Activated naive CD4-positive, alpha-beta T cell treated with Interleukin-2 at 50 U/mL for 16 hours (primary cell): Measurements from ENCODE around the gene COL26A1.
"Not testable (repeated sequence)": the region's sequence is repeated elsewhere in the genome, so short reads cannot be mapped to it uniquely, and the experiment has no call there.

ENCODE experiments used
- DNase-seq: peaks from one replicate; pipeline ENCODE4 v3.0.0-alpha.2; 2020

Gene COL26A1

DNA sequence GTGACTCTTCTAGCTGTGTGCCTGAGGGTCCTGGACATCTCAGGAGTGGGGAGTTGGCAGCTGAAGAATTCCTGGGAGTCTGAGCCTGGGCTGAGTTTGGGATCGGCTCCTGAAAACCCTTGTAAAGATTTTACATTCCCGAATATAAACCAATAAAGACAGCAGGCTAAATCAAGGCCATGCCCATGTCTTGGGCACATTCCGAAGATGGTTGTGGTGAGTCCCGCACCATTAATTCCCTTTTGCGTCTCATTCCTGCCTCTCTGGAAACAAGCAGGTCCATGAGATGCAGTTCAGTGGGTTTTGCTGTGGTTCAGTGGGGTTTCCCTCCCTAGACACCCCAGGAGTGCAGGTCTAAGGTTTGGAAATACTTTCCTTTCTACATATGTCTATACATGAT, 90.9 kb downstream of the COL26A1 start:
- DNase-seq, result no peak

DNA sequence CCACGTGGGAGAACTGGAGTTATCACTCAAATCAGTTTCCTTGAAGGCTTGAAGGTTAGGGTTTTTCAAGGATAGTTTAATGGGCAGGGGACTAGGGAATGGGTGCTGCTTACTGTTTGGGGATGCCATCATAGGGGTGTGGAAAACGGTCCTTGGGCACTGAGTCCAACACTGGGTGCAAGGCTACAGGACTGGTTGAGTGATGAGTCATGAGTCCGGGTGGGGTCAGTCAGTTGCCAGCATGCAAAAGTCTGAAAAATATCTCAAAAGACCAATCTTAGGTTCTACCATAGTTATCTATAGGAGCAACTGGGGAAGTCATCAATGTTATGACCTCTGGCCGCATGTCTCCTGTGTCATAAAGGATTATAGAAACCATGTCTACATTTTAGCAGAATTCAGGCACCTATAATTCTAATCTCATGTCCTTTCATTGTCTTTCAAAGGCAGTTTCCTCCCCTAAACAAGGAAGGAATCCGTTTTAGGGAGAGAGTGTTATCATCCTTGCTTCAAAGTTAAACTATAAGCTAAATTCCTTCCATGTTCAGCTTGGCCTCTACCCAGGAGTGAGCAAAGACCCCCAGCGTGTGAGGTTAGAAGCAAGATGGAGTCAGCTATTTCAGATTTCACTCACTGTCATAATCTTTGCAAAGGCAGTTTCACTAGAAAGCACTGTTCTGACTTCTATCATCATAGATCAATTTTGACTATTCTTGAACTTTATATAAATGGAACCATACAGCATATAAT, 94.5 kb downstream of the COL26A1 start:
- DNase-seq, result no peak

DNA sequence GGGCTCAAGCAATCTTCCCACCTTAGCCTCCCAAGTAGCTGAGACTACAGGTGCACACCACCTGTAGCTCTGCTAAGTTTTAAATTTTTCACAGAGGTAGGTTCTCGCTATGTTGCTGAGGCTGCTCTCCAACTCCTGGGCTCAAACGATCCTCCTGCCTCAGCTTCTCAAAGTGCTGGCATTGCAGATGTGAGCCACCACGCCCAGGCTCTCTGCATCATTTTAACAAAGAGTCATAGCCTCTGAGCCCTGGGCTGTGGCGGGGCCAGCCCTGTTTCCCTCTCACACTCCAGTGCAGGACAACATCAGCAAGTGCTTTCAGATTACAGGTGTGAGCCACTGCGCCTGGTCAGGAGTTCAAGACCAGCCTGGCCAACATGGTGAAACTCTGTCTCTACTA, 102.5 kb downstream of the COL26A1 start:
- DNase-seq, result no peak

DNA sequence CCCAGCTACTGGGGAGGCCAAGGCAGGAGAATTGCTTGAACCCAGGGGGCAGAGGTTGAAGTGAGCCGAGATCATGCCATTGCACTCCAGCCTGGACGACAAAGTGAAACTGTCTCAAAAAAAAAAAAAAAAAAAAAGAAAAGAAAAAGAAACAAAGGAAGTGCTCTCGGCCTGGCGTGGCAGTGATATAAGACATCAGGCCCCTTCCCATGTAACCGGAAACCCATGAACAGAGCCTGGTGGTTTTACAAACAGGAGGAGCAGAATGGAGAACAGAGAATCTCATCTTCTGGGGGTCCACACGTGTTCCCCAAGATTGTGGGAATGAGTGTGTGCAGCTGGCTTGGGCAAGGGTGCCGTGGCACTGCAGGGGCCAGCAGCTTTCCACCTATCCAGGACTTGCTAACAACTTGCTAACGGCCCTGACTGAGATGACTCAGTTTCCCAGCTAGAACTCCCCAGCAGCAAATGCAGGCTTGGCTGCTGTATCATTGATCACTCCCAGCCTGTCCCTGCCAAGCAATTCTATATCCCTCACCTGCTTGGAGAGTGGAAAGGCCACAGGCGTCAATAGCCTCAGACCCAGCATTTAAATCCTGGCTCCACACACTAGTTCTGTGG, 103.0 kb downstream of the COL26A1 start:
- no peak for DNase-seq

DNA sequence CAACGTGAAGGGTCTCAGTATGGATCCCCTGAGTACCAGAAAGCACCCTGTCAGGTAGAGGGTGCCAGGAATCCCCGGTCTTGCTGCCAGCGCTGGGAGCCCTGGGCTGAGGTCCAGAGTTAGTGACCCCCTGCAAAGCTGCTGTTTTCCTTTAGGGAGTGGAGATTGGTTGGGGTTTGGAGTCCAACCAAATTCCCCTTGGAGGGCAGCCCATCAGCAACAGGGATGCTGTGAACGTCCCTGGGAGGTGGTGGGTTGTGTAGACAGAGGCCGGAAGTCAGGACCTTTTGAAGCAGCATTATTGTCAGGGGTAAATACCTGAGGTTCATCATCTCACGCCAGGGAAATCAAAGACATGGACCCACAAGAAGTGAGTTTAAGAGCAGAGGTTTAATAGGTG, 104.2 kb downstream of the COL26A1 start:
- DNase-seq, result no peak

DNA sequence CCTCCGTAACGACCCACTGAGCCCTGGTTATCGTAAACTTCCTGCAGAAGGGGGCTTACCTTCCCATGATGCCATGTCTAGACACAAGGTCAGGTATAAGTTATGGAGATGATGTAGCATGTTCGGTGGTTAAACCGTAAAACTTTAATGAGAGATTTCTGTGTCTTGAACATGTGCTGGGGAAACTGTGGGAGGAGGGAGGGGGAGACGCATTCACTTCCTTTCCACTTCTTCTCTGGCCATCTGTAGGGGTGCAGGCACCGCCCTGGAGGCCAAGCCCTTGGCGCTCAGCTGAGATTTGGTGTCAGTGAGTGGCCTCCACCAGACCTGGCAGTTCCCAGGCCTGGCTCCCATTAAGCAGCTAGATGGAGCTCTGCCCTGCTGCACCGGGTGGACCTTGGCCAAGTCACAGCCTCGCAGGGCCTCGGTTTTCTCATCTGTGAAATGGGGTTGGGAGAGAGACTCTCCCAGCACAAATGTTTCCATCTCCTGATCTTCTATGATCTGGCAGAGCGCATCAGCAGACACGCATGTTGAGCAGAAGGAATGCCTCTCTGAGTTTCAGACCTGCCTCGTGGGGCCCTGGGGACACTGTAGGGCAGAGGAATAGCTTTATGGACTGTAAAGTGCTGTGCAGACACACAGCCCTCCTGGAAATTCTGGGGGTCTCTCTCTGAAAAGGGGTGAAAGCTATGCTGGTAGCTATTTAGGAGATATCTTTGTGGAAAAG, 106.0 kb downstream of the COL26A1 start:
- no peak for DNase-seq

DNA sequence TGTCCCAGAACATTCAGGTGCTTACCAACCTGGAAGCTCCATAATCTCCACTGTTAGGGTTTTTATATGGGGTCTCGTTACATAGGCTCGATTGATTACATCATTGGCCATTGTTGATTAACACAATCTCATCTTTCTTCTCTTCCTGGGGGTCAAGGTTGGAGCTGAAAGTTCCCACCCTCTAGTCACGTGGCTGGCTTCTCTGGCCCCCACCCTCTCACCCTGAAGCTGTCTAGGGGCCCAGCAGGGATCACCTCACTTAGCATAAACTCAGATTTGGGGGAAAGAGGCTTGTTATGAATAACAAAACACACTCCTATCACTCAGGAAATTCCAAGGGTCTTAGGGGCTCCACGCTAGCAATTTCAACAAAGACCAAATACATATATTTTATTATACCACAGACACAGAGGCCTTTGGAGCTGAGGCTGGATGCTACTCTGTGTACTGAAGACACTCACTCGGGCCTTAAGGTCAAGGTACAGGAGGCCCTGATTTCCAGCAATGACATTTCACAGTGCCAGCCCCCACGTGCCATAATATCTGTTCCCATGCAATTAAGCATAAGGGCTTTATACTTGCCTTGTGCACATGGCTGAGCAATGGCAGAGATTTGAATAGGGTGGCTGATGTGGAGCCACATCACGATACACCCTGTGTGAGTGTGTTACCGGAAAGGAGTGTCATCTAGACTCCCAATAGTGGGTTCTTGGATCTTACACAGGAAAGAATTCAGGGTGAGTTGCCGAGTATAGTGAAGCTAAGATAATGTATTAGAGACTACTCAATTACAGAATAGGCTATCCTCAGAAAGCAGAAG, 108.2 kb downstream of the COL26A1 start:
- DNase-seq, result no peak

DNA sequence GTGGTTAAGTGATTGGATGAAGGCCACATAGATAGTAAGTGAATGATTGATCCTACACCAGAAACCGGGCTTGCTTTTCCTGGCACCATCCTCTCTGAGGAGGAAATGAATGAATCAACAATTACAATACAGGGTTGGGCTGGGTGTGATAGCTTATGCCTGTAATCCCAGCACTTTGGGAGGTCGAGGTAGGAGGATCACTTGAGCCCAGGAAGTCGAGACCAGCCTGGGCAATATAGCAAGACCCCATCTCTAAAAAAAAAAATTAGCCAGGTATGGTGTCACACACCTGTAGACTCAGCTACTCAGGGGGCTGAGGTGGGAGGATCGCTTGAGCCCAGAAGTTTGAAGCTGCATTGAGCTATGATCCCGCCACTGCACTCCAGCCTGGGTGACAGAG, 111.5 kb downstream of the COL26A1 start:
- no peak for DNase-seq

DNA sequence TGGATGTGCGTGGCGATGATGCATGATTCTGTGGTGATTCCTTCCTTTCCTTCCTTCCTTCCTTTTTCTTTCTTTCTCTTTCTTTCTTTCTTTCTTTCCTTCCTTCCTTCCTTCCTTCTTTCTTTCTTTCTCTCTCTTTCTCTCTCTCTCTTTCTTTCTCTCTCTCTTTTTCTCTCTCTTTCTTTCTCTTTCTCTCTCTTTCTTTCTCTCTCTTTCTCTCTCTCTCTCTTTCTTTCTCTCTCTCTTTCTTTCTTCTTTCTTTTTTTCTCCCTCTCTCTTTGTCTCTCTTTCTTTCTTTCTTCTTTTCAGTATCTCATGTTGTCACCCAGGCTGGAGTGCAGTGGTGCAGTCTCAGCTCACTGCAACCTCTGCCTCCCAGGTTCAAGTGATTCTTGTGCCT, 113.0 kb downstream of the COL26A1 start:
- not testable (repeated sequence) for DNase-seq

DNA sequence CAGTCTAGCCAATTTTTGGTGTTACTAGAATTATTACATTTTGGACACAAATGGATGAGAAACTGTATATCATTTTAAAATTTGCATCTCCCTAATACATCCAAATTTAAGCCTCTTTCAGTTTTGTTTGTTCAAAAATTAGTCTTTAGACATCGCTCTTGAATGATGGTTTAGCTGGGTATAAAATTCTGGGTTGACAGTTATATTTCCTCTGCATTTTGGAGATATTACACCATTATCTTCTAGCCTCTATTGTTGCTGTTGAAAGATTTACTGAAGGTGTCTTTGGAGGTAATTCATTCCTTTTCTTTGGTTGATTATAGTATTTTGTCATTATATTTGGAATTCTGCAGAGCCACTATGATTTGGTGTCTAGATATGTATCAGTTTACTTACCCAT, 116.5 kb downstream of the COL26A1 start:
- no peak for DNase-seq

DNA sequence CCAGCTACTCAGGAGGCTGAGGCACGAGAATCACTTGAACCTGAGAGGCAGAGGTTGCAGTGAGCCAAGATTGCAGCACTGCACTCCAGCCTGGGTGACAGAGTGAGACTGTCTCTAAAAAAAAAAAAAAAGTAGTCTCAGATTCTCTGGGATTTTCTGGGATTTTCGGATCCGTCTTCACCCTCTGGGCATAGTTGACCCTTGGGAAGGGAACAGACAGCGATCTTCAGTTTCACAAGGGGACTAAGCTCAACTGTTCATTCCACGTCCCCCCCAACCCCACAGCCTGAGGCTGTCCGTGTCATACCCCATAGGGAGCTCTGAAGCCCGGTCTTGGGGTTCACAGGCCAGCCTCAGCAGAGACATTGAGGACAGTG, 123.4 kb downstream of the COL26A1 start:
- DNase-seq, result not testable (repeated sequence)

DNA sequence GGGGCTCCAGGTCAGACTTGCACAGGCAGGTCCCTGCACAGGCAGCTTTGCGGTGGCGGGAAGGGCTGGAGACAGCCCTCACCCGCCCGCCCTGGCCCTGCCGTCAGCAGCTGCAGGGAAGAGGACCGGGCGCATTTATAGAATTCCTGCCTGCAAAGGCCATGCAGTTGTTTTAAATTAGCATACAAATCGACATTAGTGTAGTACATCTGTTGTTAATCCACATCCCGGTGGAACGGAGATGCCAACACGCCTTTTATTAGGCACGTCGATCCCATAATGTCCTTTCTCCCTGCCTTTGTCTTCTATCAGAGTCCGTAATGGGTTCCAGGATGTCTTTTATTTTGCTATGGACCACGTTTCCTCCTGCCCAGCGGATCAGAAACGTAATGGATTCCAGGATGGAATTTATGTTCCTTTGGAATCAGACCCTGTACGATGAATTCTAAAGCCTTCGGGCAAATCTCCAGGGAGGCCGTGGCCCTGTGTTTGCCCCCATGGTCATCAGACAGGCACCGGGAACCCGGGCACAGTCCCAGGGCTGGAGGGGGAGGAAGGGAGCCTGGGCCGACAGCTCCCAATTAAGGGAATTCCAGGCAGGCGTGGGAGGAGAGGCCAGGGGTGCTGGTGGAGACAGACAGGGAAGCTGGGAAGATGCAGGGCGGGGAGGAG, 123.9 kb downstream of the COL26A1 start:
- no peak for DNase-seq

DNA sequence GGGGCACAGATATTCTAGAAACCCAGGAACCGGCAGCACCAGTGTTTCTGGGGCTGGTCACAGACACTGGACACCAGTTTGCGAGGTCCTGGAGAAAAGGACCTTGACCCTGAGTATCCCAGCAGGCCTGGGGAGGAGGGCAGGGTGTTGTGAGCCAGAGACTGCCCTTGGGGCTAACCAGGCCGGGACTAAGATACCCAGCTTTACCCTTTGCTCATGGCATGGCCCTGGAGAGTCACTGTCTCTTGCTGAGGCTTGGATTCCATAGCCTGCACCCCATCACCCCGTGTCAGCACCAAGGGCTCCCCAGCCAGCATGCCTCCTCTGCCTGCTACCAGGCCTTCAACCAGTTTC, 124.4 kb downstream of the COL26A1 start:
- DNase-seq, result no peak

DNA sequence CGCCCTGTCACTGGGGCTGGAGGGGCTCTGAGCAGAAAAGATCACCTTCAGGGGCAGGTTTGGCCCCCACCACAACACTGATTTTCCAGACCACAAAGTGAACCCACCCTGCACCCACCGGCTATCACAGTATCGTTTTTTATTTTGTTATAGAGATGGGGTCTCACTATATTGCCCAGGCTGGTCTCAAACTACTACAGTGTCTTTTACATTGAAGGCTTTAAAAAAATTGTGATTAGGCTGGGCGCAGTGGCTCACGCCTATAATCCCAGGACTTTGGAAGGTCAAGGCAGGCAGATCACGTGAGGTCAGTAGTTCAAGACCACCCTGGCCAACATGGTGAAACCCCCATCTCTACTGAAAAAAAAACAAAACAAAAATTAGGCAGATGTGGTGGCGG, 125.1 kb downstream of the COL26A1 start:
- no peak for DNase-seq

DNA sequence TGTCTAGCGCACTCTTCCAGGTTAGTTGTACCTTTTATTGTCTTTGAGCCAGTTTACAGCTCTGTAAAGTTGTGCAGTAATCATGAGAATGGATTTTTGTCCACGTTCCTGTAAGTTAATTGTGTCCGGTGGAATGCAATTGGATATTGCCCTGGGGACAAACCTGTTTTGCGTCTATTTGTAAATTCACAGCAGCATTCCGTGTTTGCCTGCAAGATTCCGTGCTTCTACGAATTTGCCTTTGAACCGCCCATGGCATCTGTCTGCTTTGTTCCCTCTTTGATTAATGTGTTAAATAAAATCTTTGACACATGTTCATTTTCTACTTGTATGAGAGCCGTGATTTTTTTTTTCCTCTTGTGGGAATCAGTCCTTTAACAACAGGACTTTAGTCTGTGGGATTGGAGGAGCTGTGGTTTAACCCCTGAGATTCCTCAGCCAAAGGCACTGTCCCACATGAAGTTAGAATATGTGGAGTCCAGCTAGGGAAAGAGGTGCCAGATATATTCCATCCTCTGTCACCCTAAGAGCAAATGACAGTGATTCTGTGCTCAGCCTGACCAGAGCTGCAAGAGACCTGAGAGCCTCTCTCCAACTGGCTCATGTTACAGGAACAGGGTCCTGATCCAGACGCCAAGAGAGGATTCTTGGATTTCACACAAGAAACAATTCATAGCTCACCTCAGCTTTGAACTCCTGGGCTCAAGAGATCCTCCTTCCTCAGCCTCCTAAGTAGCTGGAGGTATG, 126.3 kb downstream of the COL26A1 start:
- no peak for DNase-seq

DNA sequence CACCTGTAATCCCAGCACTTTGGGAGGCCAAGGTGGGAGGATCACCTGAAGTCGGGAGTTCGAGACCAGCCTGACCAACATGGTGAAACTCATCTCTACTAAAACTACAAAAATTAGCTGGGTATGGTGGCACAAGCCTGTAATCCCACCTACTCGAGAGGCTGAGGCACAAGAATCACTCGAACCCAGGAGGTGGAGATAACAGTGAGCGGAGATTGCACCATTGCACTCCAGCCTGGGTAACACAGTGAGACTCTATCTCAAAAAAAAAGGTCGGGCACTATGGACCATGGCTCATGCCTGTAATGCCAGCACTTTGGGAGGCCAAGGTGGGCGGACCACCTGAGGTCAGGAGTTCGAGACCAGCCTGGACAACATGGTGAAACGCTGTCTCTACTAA, 127.8 kb downstream of the COL26A1 start:
- not testable (repeated sequence) for DNase-seq

DNA sequence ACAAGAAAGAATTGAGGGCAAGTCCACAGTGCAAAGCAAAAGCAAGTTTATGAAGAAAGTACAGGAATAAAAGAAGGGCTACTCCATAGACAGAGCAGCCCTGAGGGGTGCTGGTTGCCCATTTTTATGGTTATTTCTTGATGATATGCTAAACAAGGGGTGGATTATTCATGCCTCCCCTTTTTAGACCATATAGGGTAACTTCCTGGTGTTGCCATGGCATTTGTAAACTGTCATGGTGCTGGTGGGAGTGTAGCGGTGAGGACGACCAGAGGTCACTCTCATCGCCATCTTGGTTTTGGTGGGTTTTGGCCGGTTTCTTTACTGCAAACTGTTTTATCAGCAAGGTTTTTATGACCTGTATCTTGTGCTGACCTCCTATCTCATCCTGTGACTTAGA, 128.8 kb downstream of the COL26A1 start:
- DNase-seq, result not testable (repeated sequence)

DNA sequence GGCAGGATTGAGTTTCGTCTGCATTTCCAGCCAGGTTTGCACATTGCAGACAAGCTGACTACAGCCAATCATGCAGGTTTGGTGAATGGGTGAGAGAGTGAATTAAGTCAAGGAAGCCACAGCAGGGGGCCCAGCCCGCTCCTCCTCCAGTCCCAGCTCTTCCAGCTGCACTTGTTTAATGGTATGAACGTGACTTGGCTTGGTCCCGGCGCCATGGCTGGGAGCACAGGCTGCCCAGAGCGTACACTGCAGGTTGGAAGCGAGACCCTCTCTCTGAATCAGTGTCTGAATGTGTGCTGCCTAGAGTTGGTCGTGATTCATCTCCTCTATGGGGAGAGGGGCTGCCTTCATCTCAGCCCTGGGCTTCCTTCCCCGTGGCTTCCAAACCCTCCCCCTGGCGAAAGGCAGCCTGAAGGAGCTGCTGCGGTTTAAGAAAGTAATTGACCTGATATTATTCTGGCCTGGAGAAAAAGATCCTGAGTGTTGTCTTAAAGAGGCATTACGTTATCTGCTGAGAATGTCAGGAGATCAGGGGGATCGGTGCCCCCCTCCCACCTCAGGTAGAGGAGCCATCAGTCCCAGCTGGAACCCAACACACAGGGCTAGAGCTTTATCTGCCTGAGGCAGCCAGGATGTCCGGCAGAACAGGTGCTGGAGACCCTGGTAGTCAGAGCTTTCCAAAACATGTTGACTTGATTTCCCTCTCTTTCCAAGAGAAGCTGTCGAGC, 132.1 kb downstream of the COL26A1 start:
- DNase-seq, result no peak

DNA sequence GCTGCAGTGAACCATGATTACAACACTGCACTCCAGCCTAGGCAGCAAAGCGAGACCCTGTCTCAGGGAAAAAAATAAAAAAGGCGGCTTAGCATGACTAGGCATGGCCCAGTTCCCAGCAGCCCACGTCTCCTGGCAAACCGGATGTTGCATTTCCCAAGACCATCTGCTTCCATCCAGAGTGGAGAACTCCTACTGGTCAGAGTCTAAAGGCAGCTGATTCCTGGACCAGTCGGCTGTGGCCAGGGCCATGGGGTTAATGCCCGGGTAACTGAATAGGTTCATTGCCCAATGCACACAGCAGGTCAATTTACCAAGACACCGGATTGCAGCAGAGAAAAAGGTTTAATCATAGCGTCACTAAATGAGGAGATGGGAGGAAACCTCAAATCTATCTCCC, 133.3 kb downstream of the COL26A1 start:
- no peak for DNase-seq

DNA sequence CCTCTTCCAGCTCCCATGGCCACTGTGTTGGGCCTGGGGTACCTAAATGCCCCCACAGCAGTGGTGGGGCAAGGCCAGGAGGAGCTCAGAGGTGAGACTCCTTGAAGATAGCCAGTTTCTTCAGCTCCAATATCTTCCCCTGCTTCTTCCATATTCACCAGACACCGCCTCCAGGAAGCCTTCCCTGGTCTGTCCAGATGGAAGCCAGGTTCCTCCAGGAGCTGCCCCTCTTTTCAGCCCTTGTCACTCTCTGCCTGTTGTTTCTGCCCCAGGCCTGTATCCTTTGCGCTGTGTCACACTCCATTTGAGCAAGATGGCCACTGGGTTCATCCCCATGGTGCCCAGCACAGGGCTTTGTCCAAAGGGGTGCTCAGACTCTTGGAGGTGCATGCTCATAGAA, 138.7 kb downstream of the COL26A1 start:
- no peak for DNase-seq

DNA sequence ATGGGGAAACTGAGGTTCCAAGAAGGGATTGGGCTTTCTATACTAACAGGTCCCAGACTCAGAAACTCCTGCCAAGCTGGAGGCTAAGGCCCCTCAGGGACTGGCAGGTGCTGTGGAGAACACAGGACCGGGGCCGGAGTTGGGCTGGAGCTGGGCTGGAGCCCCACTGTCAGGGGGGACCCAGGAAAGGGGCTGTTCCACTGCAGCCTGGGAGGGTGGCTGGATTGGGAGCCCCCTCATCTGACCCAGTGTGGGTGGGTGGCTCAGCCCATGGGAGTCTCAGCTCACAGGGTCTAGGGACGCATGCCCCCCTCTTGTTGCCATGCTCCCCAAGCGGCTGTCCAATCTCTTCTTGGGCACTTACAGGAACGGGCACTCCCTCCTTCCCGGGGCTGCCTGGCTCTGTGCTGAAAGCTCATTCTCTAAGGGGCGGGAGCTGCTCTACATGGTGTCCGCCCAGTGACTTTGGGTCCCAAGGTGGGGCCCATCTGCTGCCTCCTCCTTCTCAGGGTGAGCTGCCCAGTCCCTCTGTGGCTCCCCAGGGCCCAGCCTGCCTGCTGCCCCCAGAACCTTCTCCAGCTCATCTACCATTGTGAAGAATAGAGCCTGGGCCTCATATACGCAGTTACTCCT, 139.9 kb downstream of the COL26A1 start:
- no peak for DNase-seq
